Nephron progenitor cell (in vitro differentiated cells): ENCODE results near the gene SRRM1.
A peak's percentile ranks its signal among the peaks of the same experiment; 100 is the strongest.

Source experiments
- DNase-seq: peaks from one replicate; pipeline ENCODE4 v3.0.0; 2021
- H3K27ac Mint-ChIP-seq: 2 replicates; pipeline ENCODE4 v1.8.0; 2021; ENCODE audit warnings: mild to moderate bottlenecking, moderate library complexity, mixed read lengths
- H3K27me3 Mint-ChIP-seq: 2 replicates; pipeline ENCODE4 v1.8.0; 2021; ENCODE audit warnings: mild to moderate bottlenecking, low read depth, mixed read lengths; ENCODE audit not compliant: poor library complexity
- H3K36me3 Mint-ChIP-seq: 2 replicates; pipeline ENCODE4 v1.8.0; 2021; ENCODE audit warnings: low read depth, mixed read lengths
- H3K4me1 Mint-ChIP-seq: 2 replicates; pipeline ENCODE4 v1.8.0; 2021; ENCODE audit warnings: mixed read lengths
- H3K4me3 Mint-ChIP-seq: 2 replicates; pipeline ENCODE4 v1.8.0; 2021; ENCODE audit warnings: mild to moderate bottlenecking, moderate library complexity, mixed read lengths
- H3K9me3 Mint-ChIP-seq: 2 replicates; pipeline ENCODE4 v1.8.0; 2021; ENCODE audit warnings: mild to moderate bottlenecking, moderate library complexity, mixed read lengths
- TF ChIP-seq, protein P1 (sequence below): fragments of 200-600 bp; sonication (generic); IDR thresholded peaks from 2 replicates; pipeline ENCODE4 v1.5.0; 2021; ENCODE audit warnings: antibody characterized with exemption

The SRRM1 gene

GRCh38 chr1:24679725-24680124 lies 36.6 kb downstream of the SRRM1 start:
- no peak for DNase-seq
- TF ChIP-seq, protein P1, sequence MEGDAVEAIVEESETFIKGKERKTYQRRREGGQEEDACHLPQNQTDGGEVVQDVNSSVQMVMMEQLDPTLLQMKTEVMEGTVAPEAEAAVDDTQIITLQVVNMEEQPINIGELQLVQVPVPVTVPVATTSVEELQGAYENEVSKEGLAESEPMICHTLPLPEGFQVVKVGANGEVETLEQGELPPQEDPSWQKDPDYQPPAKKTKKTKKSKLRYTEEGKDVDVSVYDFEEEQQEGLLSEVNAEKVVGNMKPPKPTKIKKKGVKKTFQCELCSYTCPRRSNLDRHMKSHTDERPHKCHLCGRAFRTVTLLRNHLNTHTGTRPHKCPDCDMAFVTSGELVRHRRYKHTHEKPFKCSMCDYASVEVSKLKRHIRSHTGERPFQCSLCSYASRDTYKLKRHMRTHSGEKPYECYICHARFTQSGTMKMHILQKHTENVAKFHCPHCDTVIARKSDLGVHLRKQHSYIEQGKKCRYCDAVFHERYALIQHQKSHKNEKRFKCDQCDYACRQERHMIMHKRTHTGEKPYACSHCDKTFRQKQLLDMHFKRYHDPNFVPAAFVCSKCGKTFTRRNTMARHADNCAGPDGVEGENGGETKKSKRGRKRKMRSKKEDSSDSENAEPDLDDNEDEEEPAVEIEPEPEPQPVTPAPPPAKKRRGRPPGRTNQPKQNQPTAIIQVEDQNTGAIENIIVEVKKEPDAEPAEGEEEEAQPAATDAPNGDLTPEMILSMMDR, result no peak
- peaks cover 7% of the 10 kb centered on the region for H3K27me3 Mint-ChIP-seq
- H3K4me3 Mint-ChIP-seq, result no peak overlapping the region
- H3K9me3 Mint-ChIP-seq, result no peaks in the 10 kb centered on the region
- no peak overlapping the region for H3K27ac Mint-ChIP-seq
- peaks cover 32% of the 10 kb centered on the region for H3K36me3 Mint-ChIP-seq
- peaks cover 6% of the 10 kb centered on the region for H3K4me1 Mint-ChIP-seq

DNA sequence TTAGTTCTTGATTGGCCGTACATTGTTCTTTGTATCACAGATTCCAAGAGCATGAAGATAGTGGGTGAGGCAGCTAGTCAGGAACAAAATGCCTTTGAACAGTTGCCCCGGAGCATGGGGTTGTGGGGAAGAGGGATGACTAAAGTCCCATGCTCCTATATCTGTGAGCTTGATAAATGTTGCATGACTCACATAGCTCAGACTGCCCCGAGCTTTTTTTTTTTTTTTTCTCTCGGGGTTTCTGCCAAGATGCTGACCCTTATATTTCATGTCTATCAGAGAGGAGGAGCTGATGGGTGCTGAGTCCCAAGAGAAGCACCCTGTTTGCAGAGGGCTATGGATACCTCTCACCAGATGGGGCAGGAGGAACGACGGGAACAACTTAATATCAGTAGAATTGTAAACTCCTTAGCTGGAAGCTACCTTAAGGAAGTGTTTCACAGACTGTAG lies 40.6 kb downstream of the SRRM1 start:
- Mint-ChIP-seq H3K4me3 (no peak overlapping the region), H3K27ac (no peak overlapping the region), H3K9me3 (no peaks in the 10 kb centered on the region), H3K27me3 (peaks cover 6% of the 10 kb centered on the region), H3K36me3 (no peaks in the 10 kb centered on the region), H3K4me1 (peaks cover 12% of the 10 kb centered on the region)
- DNase-seq, result no peak
- TF ChIP-seq, protein P1, result no peak

- Mint-ChIP-seq H3K4me3 (no peak overlapping the region), H3K27me3 (peaks cover 12% of the 10 kb centered on the region), H3K27ac (no peak overlapping the region), H3K9me3 (peaks cover 6% of the 10 kb centered on the region), H3K36me3 (no peaks in the 10 kb centered on the region), H3K4me1 (peaks cover 12% of the 10 kb centered on the region)
- DNase-seq, result no peak
- TF ChIP-seq, protein P1, result no peak
Observed at GRCh38 chr1:24688033-24688432, 44.9 kb downstream of the SRRM1 start.

- no peaks in the 10 kb centered on the region for H3K36me3 Mint-ChIP-seq
- H3K4me1 Mint-ChIP-seq, result peaks cover 9% of the 10 kb centered on the region
- H3K27me3 Mint-ChIP-seq, result peaks cover 12% of the 10 kb centered on the region
- H3K27ac Mint-ChIP-seq, result no peak overlapping the region
- peaks cover 6% of the 10 kb centered on the region for H3K9me3 Mint-ChIP-seq
- TF ChIP-seq, protein P1, result peak; percentile 74
- DNase-seq, result peak; percentile 71
- H3K4me3 Mint-ChIP-seq, result no peak overlapping the region
Observed at GRCh38 chr1:24688621-24689195, 45.6 kb downstream of the SRRM1 start.

DNA sequence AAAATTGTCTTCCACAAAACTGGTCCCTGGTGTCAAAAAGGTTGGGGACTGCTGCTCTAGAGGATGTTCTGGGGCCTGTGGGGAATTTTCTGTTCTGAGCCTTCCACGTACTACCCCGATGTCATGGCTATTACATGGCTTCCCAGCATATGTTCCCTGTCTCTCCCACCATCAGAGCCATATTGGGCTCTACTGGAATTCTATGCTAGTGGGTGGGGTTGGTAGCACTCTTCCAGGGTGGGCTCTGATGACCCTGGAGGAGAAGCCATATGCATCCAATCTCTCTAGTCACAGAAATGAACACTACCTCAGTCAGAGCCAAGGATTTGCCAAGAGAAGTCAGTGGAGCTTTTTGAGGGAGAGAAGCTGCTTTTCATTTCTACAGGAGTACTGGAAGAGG lies 47.9 kb downstream of the SRRM1 start:
- no peaks in the 10 kb centered on the region for H3K36me3 Mint-ChIP-seq
- H3K4me3 Mint-ChIP-seq, result no peak overlapping the region
- peaks cover 10% of the 10 kb centered on the region for H3K4me1 Mint-ChIP-seq
- peaks cover 9% of the 10 kb centered on the region for H3K27me3 Mint-ChIP-seq
- no peak overlapping the region for H3K27ac Mint-ChIP-seq
- peaks cover 6% of the 10 kb centered on the region for H3K9me3 Mint-ChIP-seq
- TF ChIP-seq, protein P1, result no peak
- no peak for DNase-seq

DNA sequence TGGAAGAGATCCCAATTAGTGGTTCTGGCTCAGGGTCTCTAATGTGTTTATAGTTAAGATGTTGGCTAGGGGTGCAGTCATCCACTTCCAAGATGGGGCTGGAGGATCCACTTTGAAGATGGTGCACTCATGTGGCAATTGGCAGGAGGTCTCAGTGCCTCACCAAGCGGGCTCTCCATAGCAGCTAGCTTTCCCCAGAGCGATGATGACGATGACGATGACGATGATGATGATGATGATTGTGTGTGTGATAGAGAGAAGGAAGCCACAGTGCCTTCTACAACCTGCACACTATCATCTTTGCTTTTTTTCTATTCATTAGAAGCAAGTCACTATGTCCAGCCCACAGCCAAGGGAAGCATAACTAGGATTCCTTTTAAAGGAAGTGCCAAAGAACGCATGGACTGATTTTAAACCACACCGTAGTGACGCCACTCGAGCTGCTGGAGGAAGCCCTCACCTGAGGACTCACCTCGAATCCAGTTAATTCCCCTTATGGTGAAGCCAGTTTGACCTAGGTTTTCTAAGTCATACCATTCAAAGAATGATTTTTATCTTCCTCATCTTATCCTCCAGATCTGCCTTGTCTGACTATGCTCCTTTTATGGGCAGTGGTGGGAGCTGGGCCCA lies 49.4 kb downstream of the SRRM1 start:
- Mint-ChIP-seq H3K4me3 (no peak overlapping the region), H3K4me1 (peaks cover 17% of the 10 kb centered on the region), H3K27ac (no peak overlapping the region), H3K27me3 (peaks cover 9% of the 10 kb centered on the region), H3K9me3 (peaks cover 11% of the 10 kb centered on the region), H3K36me3 (no peaks in the 10 kb centered on the region)
- TF ChIP-seq, protein P1, result no peak
- DNase-seq, result no peak
